ENCODE data around the gene RHOBTB3. TPM values are rescaled to one million over a fixed set of nuclear protein-coding genes. Genes with fewer than 3 reads are reported as not detected.

RHOBTB3 gene
- total RNA-seq, 1 experiment from 2014 or later = 95.2 TPM

DNA sequence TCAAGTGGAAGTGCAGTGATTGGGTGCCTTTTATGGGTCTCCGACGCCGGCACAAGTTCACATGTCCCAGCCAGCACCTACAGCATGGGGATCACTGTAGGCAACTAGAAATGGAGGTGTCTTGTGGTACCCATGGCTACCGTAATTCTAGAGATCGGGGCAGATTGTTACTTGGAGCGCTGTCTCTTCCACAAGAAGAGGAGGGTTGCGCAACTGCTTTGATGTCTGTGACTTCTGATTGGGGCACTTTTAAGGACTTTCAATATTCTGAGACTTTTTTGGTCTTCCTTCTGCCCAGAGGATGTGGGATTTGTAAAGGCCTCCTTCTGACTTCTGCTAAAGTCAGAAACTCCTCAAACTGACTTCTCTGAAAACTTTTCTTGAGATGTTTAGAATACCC lies 49.5 kb downstream of the RHOBTB3 start:
- Histone ChIP-seq H3K27ac (ENCODE audit: low read length) (no peak overlapping the region), H3K4me3 (ENCODE audit: low read depth in 2 of 2, low read length in 2 of 2) (no peak overlapping the region), H3K9me3 (ENCODE audit: control insufficient read depth, insufficient read depth, low read depth, low read length) (no peaks in the 10 kb centered on the region), H3K27me3 (ENCODE audit: control insufficient read depth, insufficient read depth, low read length) (no peaks in the 10 kb centered on the region), H3K4me1 (ENCODE audit: control insufficient read depth, insufficient read depth, low read length) (no peaks in the 10 kb centered on the region), H3K36me3 (ENCODE audit: control insufficient read depth, insufficient read depth, low read length) (peaks cover 10% of the 10 kb centered on the region; the same call in 1 of the 2 replicates)
- intact Hi-C loops (cut with micrococcal nuclease; ENCODE audit: unreplicated experiment) (no loop called here), in situ Hi-C loops (cut with HindIII; ENCODE audit: low pct_unique_long_range_greater_than_20kb, low sequenced_read_pairs) (no loop called here)
- POLR2A ChIA-PET = no interaction called here
- peak; percentile 35; the same call in 1 of the 2 replicates for ATAC-seq
- CTCF ChIA-PET = interaction anchor here (0.7 to 1.6 kb wide), 8 partner anchors 10 to 136 kb away, joined by 3 to 11 read pairs (median 4); no protein-coding TSS in a partner anchor
- BruUV-seq (replicated peaks) = no TSS peak
- TF ChIP-seq POLR2AphosphoS5 (IDR thresholded peaks at IDR 0.05; ENCODE audit: low read depth, low read length) (no peak), SIN3A (IDR thresholded peaks at IDR 0.05; ENCODE audit: borderline replicate concordance, insufficient read depth, low read depth, low read length) (no peak), TCF7L2 (IDR thresholded peaks at IDR 0.05; ENCODE audit: low read depth, low read length) (no peak; the same call in 1 of the 2 replicates), REST (IDR thresholded peaks at IDR 0.05; ENCODE audit: insufficient read depth in 1 of 2, low read depth in 2 of 2, low read length in 1 of 2) (no peak)
- TF ChIP-seq, protein P1, sequence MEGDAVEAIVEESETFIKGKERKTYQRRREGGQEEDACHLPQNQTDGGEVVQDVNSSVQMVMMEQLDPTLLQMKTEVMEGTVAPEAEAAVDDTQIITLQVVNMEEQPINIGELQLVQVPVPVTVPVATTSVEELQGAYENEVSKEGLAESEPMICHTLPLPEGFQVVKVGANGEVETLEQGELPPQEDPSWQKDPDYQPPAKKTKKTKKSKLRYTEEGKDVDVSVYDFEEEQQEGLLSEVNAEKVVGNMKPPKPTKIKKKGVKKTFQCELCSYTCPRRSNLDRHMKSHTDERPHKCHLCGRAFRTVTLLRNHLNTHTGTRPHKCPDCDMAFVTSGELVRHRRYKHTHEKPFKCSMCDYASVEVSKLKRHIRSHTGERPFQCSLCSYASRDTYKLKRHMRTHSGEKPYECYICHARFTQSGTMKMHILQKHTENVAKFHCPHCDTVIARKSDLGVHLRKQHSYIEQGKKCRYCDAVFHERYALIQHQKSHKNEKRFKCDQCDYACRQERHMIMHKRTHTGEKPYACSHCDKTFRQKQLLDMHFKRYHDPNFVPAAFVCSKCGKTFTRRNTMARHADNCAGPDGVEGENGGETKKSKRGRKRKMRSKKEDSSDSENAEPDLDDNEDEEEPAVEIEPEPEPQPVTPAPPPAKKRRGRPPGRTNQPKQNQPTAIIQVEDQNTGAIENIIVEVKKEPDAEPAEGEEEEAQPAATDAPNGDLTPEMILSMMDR (IDR thresholded peaks at IDR 0.05) = no peak
- DNase-seq (ENCODE audit: low read depth, low spot score) = no peak

GRCh38 chr5:95781101-95781583 lies 50.0 kb downstream of the RHOBTB3 start:
- intact Hi-C loops (cut with micrococcal nuclease; ENCODE audit: unreplicated experiment) (loop anchor here (1.0 kb wide), 2 partner anchors 66 to 137 kb away; no protein-coding TSS in a partner anchor), in situ Hi-C loops (cut with HindIII; ENCODE audit: low pct_unique_long_range_greater_than_20kb, low sequenced_read_pairs) (no loop called here)
- ATAC-seq (peak; percentile 98), DNase-seq (ENCODE audit: low read depth, low spot score) (peak; percentile 73)
- CTCF ChIA-PET = interaction anchor here (0.7 to 1.6 kb wide), 11 partner anchors 11 to 137 kb away, joined by 3 to 11 read pairs (median 4); no protein-coding TSS in a partner anchor
- Histone ChIP-seq H3K9me3 (ENCODE audit: control insufficient read depth, insufficient read depth, low read depth, low read length) (no peaks in the 10 kb centered on the region), H3K4me1 (ENCODE audit: control insufficient read depth, insufficient read depth, low read length) (no peaks in the 10 kb centered on the region), H3K36me3 (ENCODE audit: control insufficient read depth, insufficient read depth, low read length) (0 out of 2 replicates have a peak, but pooled peaks cover 10% of the 10 kb centered on the region), H3K27ac (ENCODE audit: low read length) (no peak overlapping the region), H3K4me3 (ENCODE audit: low read depth in 2 of 2, low read length in 2 of 2) (no peak overlapping the region), H3K27me3 (ENCODE audit: control insufficient read depth, insufficient read depth, low read length) (no peaks in the 10 kb centered on the region)
- POLR2A ChIA-PET = no interaction called here
- TF ChIP-seq, protein P1 (IDR thresholded peaks at IDR 0.05) = peak; percentile 94
- no peak for TF ChIP-seq SIN3A (IDR thresholded peaks at IDR 0.05; ENCODE audit: borderline replicate concordance, insufficient read depth, low read depth, low read length)
- no TSS peak for BruUV-seq (replicated peaks)

Data from Panc1 (cell line).